Osteocyte (in vitro differentiated cells): ENCODE measurements around the gene KCNJ16. TPM values are rescaled to one million over a fixed set of nuclear protein-coding genes. Genes with fewer than 3 reads are reported as not detected.

Source experiments
- DNase-seq: peaks from one replicate; pipeline ENCODE4 v3.0.0; 2021; ENCODE audit warnings: mixed read lengths; ENCODE audit not compliant: unreplicated experiment; ENCODE audit errors: extremely low spot score
- H3K27ac Mint-ChIP-seq: one replicate; pipeline ENCODE4 v1.8.0; 2021; ENCODE audit warnings: mild to moderate bottlenecking, mixed read lengths; ENCODE audit not compliant: unreplicated experiment
- H3K27me3 Mint-ChIP-seq: one replicate; pipeline ENCODE4 v1.8.0; 2021; ENCODE audit warnings: mixed read lengths; ENCODE audit not compliant: unreplicated experiment
- H3K36me3 Mint-ChIP-seq: one replicate; pipeline ENCODE4 v1.8.0; 2021; ENCODE audit warnings: mixed read lengths; ENCODE audit not compliant: unreplicated experiment
- H3K4me1 Mint-ChIP-seq: one replicate; pipeline ENCODE4 v1.8.0; 2021; ENCODE audit warnings: mixed read lengths; ENCODE audit not compliant: unreplicated experiment
- H3K4me3 Mint-ChIP-seq: one replicate; pipeline ENCODE4 v1.8.0; 2021; ENCODE audit warnings: mild to moderate bottlenecking, moderate library complexity, mixed read lengths; ENCODE audit not compliant: unreplicated experiment
- H3K9me3 Mint-ChIP-seq: one replicate; pipeline ENCODE4 v1.8.0; 2021; ENCODE audit warnings: mixed read lengths; ENCODE audit not compliant: unreplicated experiment
- total RNA-seq: library from RNA; stranded (reverse); gene quantifications from 2 replicates; pipeline ENCODE4 v1.2.1, GENCODE V29; 2021
- TF ChIP-seq, protein P1 (sequence below): fragments of 200-600 bp; sonication (generic); IDR thresholded peaks from 2 replicates; pipeline ENCODE4 v1.5.0; 2021; ENCODE audit warnings: antibody characterized with exemption, mild to moderate bottlenecking, moderate library complexity

The KCNJ16 gene
- total RNA-seq, 1 donor from 2014 or later = not detected

DNA sequence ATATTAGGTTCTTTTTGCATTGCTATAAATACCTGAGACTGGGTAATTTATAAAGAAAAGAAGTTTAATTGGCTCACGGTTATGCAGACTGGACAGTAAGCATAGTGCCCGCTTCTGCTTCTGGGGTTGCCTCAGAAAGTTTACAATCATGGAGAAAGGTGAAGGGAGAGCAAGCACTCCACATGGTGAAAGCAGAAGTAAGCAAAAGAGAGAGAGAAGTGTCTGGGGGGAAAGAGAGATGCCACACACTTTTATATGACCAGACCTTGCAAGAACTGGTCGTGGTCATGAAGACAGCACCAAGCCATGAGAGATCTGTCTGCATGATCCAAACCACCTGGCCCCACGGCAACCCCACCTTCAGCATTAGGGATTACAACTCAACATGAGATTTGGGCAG, 45.4 kb downstream of the KCNJ16 start:
- TF ChIP-seq, protein P1, sequence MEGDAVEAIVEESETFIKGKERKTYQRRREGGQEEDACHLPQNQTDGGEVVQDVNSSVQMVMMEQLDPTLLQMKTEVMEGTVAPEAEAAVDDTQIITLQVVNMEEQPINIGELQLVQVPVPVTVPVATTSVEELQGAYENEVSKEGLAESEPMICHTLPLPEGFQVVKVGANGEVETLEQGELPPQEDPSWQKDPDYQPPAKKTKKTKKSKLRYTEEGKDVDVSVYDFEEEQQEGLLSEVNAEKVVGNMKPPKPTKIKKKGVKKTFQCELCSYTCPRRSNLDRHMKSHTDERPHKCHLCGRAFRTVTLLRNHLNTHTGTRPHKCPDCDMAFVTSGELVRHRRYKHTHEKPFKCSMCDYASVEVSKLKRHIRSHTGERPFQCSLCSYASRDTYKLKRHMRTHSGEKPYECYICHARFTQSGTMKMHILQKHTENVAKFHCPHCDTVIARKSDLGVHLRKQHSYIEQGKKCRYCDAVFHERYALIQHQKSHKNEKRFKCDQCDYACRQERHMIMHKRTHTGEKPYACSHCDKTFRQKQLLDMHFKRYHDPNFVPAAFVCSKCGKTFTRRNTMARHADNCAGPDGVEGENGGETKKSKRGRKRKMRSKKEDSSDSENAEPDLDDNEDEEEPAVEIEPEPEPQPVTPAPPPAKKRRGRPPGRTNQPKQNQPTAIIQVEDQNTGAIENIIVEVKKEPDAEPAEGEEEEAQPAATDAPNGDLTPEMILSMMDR = no peak
- no peaks in the 10 kb centered on the region for H3K4me1 Mint-ChIP-seq
- H3K36me3 Mint-ChIP-seq = no peaks in the 10 kb centered on the region
- H3K4me3 Mint-ChIP-seq = no peak overlapping the region
- H3K27me3 Mint-ChIP-seq = peaks cover 2% of the 10 kb centered on the region
- no peaks in the 10 kb centered on the region for H3K9me3 Mint-ChIP-seq
- no peak overlapping the region for H3K27ac Mint-ChIP-seq
- no peak for DNase-seq

- Mint-ChIP-seq H3K27ac (no peak overlapping the region), H3K36me3 (no peaks in the 10 kb centered on the region), H3K4me1 (no peaks in the 10 kb centered on the region), H3K9me3 (no peaks in the 10 kb centered on the region), H3K4me3 (no peak overlapping the region), H3K27me3 (no peaks in the 10 kb centered on the region)
- no peak for DNase-seq
- TF ChIP-seq, protein P1 = no peak
These were observed 46.1 kb downstream of the KCNJ16 start for GRCh38 chr17:70121126-70121525.

DNA sequence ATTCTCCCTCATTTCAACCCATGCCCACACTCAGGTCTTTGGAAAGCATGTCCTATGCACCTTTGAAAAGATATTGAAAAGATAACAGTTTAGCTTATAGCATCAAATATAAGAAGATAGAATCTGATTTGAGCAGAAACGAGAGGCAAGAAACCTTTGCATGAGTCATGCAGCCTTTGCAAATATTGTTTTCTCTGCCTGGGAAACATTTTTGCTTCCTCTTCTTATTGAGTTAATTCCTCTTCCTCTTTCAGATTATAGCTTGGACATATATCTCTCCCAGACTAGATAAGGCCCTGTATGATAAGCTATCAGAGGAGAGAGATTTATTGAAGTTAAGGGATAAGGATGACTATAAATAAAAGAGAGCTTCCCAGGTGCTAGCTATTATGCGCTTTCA, 48.2 kb downstream of the KCNJ16 start:
- H3K4me1 Mint-ChIP-seq = no peaks in the 10 kb centered on the region
- no peaks in the 10 kb centered on the region for H3K27me3 Mint-ChIP-seq
- no peak overlapping the region for H3K4me3 Mint-ChIP-seq
- DNase-seq = no peak
- TF ChIP-seq, protein P1 = no peak
- H3K27ac Mint-ChIP-seq = no peak overlapping the region
- no peaks in the 10 kb centered on the region for H3K9me3 Mint-ChIP-seq
- no peaks in the 10 kb centered on the region for H3K36me3 Mint-ChIP-seq

- no peak overlapping the region for H3K27ac Mint-ChIP-seq
- DNase-seq = no peak
These were observed 49.7 kb downstream of the KCNJ16 start for GRCh38 chr17:70124723-70125122.

GRCh38 chr17:70127221-70127873, 52.3 kb downstream of the KCNJ16 start:
- H3K4me1 Mint-ChIP-seq = no peaks in the 10 kb centered on the region
- H3K4me3 Mint-ChIP-seq = no peak overlapping the region
- no peak overlapping the region for H3K27ac Mint-ChIP-seq
- TF ChIP-seq, protein P1 = no peak
- no peak for DNase-seq
- H3K27me3 Mint-ChIP-seq = no peaks in the 10 kb centered on the region
- peaks cover 12% of the 10 kb centered on the region for H3K9me3 Mint-ChIP-seq
- H3K36me3 Mint-ChIP-seq = no peaks in the 10 kb centered on the region

More at GRCh38 chr17:70124723-70125122, 49.7 kb downstream of the KCNJ16 start:
- no peak overlapping the region for H3K4me3 Mint-ChIP-seq
- TF ChIP-seq, protein P1 = no peak
- no peaks in the 10 kb centered on the region for H3K4me1 Mint-ChIP-seq
- H3K36me3 Mint-ChIP-seq = no peaks in the 10 kb centered on the region
- H3K27me3 Mint-ChIP-seq = no peaks in the 10 kb centered on the region
- H3K9me3 Mint-ChIP-seq = peaks cover 6% of the 10 kb centered on the region
